Measurements from ENCODE around the gene SMYD2.

SMYD2 gene

DNA sequence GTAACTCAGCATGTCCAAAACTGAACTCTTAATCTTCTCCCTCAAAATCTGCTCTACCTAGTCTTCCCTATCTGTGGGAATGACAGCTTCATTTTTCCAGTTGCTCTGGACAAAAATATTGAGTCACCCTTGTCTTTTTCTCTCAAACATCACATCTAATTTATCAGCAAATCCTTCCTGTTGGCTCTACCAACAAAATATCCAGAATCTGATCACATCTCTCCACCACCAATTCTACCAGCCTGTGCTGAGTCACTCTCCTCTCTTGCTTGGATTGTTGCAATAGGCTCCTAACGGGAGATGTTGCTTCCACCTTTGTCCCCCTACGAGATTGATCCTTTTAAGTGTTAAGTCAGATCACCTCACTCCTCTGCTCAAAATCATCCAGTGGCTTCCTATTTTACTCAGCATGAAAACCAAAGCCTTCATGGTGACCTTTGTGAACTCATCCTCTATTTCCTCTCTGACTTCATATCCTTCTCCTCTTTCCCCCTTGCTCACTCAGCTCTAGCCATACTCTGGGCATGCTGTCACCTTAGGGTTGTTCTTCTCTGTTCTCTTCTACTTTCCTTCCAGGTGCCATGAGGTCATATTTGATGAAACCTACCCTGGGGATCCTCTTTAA, 21.5 kb upstream of the SMYD2 start:
- TF ChIP-seq FOXP2 (optimal IDR thresholded peaks at IDR 0.05; ENCODE audit: borderline replicate concordance, extremely low read depth, extremely low read length, insufficient read depth) = no peak
- no peak for TF ChIP-seq TAF1 (IDR thresholded peaks at IDR 0.05; ENCODE audit: borderline replicate concordance, insufficient read depth, low read length)
- no peak for TF ChIP-seq POLR2AphosphoS5 (IDR thresholded peaks at IDR 0.05; ENCODE audit: low read depth, low read length)
- TF ChIP-seq, protein P1, sequence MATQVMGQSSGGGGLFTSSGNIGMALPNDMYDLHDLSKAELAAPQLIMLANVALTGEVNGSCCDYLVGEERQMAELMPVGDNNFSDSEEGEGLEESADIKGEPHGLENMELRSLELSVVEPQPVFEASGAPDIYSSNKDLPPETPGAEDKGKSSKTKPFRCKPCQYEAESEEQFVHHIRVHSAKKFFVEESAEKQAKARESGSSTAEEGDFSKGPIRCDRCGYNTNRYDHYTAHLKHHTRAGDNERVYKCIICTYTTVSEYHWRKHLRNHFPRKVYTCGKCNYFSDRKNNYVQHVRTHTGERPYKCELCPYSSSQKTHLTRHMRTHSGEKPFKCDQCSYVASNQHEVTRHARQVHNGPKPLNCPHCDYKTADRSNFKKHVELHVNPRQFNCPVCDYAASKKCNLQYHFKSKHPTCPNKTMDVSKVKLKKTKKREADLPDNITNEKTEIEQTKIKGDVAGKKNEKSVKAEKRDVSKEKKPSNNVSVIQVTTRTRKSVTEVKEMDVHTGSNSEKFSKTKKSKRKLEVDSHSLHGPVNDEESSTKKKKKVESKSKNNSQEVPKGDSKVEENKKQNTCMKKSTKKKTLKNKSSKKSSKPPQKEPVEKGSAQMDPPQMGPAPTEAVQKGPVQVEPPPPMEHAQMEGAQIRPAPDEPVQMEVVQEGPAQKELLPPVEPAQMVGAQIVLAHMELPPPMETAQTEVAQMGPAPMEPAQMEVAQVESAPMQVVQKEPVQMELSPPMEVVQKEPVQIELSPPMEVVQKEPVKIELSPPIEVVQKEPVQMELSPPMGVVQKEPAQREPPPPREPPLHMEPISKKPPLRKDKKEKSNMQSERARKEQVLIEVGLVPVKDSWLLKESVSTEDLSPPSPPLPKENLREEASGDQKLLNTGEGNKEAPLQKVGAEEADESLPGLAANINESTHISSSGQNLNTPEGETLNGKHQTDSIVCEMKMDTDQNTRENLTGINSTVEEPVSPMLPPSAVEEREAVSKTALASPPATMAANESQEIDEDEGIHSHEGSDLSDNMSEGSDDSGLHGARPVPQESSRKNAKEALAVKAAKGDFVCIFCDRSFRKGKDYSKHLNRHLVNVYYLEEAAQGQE (IDR thresholded peaks at IDR 0.05; ENCODE audit: insufficient read depth in 1 of 2, low read depth in 2 of 2, low read length in 2 of 2) = no peak
- no peak for TF ChIP-seq SIN3A (IDR thresholded peaks at IDR 0.05; ENCODE audit: borderline replicate concordance, insufficient read depth, low read length)

DNA sequence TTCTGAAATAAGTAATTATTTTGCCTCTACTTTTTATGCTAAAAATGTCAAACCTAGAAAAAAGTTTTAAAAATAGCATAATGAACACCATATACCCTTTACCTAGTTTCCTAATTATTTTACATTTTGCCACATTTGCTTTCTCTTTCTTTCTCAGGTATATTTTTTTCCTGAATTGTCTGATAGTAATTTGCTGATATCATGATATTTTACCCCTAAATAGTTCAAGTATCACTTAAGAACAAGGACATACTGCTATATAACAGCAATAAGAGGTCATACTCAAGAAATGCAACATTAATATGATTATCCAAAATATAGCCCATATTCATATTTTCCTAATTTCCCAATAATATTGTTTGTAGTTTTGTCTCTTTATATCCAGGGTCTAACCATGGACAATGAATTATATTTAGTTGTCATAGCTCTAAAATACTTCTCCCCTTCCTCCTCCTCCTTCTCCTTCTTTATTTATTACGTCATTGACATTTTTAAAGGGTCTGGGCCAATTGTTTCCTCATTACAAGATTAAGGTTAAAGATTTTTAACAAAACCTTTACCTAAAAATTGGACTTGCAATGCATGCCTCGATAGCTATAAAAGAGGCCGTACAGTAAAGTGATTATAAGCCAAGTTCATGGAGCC, 20.3 kb upstream of the SMYD2 start:
- no peak for TF ChIP-seq SIN3A (IDR thresholded peaks at IDR 0.05; ENCODE audit: borderline replicate concordance, insufficient read depth, low read length)
- TF ChIP-seq POLR2AphosphoS5 (IDR thresholded peaks at IDR 0.05; ENCODE audit: low read depth, low read length) = no peak
- no peak for TF ChIP-seq TAF1 (IDR thresholded peaks at IDR 0.05; ENCODE audit: borderline replicate concordance, insufficient read depth, low read length)
- TF ChIP-seq, protein P1 (IDR thresholded peaks at IDR 0.05; ENCODE audit: insufficient read depth in 1 of 2, low read depth in 2 of 2, low read length in 2 of 2) = no peak
- TF ChIP-seq FOXP2 (optimal IDR thresholded peaks at IDR 0.05; ENCODE audit: borderline replicate concordance, extremely low read depth, extremely low read length, insufficient read depth) = no peak

DNA sequence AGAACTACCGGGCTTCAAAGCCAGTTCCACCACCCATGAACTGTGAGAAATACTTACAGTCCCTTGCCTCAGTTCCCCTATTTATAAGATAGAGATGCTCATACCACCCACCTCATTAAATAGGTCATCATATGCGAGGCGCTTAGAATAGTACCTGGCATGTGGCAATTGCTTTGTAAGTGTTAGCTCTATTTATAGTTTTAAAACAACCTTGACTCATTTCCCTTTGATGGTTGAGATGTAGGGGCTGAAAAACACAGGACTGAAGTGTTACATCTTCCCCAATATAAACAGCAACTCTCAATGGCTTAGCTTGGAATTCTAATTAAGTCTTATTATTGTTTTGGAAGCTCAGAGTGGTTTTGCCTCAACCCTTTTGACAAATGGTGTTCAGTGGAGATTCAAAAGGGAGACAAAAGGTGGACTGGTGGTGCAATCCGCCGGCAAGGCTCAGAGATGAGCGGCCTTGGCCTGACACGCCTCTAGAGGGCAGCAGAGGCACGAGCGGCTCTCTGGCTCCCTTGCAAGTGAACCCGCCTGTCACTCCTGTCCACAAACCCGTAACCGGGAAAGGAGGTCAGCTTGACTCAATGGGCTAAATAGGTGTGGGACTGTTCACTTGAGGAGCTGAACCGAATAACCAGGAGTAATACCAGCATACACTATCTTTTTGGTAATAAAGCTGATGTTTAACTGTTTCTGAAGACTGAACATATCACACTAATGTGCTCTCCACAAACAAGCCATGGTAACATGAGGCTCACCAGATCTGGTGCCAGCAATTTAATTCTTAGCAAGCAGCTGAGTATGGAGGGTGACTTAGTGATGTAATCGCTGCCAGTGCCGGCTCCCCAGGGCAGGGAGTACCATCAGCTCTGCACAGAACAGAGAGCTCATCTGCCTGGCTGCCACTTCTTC, 19.5 kb upstream of the SMYD2 start:
- TF ChIP-seq TAF1 (IDR thresholded peaks at IDR 0.05; ENCODE audit: borderline replicate concordance, insufficient read depth, low read length) (no peak), FOXP2 (optimal IDR thresholded peaks at IDR 0.05; ENCODE audit: borderline replicate concordance, extremely low read depth, extremely low read length, insufficient read depth) (peak; percentile 49)

DNA sequence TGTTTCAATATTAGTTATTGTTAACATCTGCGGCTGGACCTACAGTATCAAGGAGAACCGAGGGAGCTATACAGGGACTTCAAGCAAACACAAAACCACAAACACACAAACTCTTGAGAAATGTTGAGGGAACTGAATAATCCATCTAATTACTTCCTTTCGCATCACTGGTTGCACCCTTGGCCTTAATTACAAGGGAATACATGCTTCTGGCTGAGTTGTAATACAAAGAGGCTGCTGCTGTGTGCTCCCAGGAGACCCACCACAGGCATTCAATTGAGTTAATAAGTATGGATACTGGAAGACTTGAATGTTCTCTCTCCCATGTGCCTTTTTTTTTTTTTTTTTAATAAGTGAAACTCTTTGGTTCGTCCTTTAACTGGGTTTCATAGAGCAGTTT, 16.8 kb upstream of the SMYD2 start:
- TF ChIP-seq FOXP2 (optimal IDR thresholded peaks at IDR 0.05; ENCODE audit: borderline replicate concordance, extremely low read depth, extremely low read length, insufficient read depth) (no peak), TAF1 (IDR thresholded peaks at IDR 0.05; ENCODE audit: borderline replicate concordance, insufficient read depth, low read length) (no peak), SIN3A (IDR thresholded peaks at IDR 0.05; ENCODE audit: borderline replicate concordance, insufficient read depth, low read length) (no peak), POLR2AphosphoS5 (IDR thresholded peaks at IDR 0.05; ENCODE audit: low read depth, low read length) (no peak)
- TF ChIP-seq, protein P1 (IDR thresholded peaks at IDR 0.05; ENCODE audit: insufficient read depth in 1 of 2, low read depth in 2 of 2, low read length in 2 of 2) = no peak

DNA sequence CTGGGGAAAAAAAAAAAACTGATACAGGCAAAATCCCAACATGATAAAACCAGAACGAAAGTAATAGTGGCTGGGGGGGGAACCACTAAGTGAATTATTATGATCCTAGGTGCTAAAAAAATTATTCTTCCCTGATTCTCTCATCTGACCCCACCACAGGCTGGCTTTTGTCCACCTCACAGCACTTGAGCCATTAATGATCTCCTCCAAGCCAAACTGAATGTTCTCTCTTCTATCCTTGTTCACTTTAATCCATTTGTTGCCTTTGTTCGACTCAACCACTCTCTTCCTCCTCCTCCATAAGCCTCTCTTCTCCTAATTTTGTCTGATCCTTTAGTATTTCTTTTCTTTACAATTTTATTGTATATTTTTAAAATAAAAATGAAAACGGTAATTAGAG, 16.0 kb upstream of the SMYD2 start:
- TF ChIP-seq TAF1 (IDR thresholded peaks at IDR 0.05; ENCODE audit: borderline replicate concordance, insufficient read depth, low read length) (no peak), POLR2AphosphoS5 (IDR thresholded peaks at IDR 0.05; ENCODE audit: low read depth, low read length) (no peak), SIN3A (IDR thresholded peaks at IDR 0.05; ENCODE audit: borderline replicate concordance, insufficient read depth, low read length) (no peak), FOXP2 (optimal IDR thresholded peaks at IDR 0.05; ENCODE audit: borderline replicate concordance, extremely low read depth, extremely low read length, insufficient read depth) (no peak)
- TF ChIP-seq, protein P1 (IDR thresholded peaks at IDR 0.05; ENCODE audit: insufficient read depth in 1 of 2, low read depth in 2 of 2, low read length in 2 of 2) = no peak
